IMR-90 (cell line): Measurements from ENCODE around the gene CKAP5. TPM values are rescaled to one million over a fixed set of nuclear protein-coding genes. Genes with fewer than 3 reads are reported as not detected.

Source experiments
- ATAC-seq: fragments of 200-7000 bp; cut with Tn5 transposase; 2 replicates; pipeline ENCODE4 v1.9.1; 2020; ENCODE audit warnings: low read depth, mild to moderate bottlenecking, moderate library complexity
- BruUV-seq: library from RNA; stranded (reverse); fragments of 400-500 nt; replicated peaks from 2 replicates; lab custom pipeline; 2021; lab: Mats Ljungman, UMichigan
- CTCF ChIA-PET: fragments of 300-600 bp; formaldehyde crosslinking; extraction: SDS; loops from one replicate; lab custom pipeline; 2021; ENCODE audit warnings: antibody characterized with exemption; lab: Yijun Ruan, JAX
- POLR2A ChIA-PET: fragments of 300-600 bp; sonication (Branson Sonifier 250); formaldehyde crosslinking; loops from one replicate; lab custom pipeline; 2022; ENCODE audit warnings: antibody characterized with exemption; ENCODE audit not compliant: unreplicated experiment; lab: Charles Lee
- DNase-seq: peaks from one replicate; pipeline ENCODE4 v3.0.0; 2013
- H2AFZ ChIP-seq: replicated peaks from 2 replicates; pipeline ENCODE3; 2013; ENCODE audit warnings: low read length, mild to moderate bottlenecking; ENCODE audit not compliant: poor library complexity
- H2AK5ac ChIP-seq: 2 replicates; pipeline ENCODE4 v1.6.1; 2013; ENCODE audit warnings: low read depth, low read length, inconsistent platforms
- H2AK9ac ChIP-seq: replicated peaks from 2 replicates; pipeline ENCODE3; 2013; ENCODE audit warnings: mild to moderate bottlenecking, low read depth, low read length, moderate library complexity; ENCODE audit not compliant: poor library complexity
- H2BK120ac ChIP-seq: 2 replicates; pipeline ENCODE4 v1.6.1; 2013; ENCODE audit warnings: low read depth, low read length, inconsistent platforms
- H2BK15ac ChIP-seq: 3 replicates; pipeline ENCODE4 v1.6.1; 2013; ENCODE audit warnings: low read depth, low read length, inconsistent platforms
- H2BK20ac ChIP-seq: 2 replicates; pipeline ENCODE4 v1.6.1; 2013; ENCODE audit warnings: low read depth, mild to moderate bottlenecking, inconsistent platforms, low read length, moderate library complexity
- H2BK5ac ChIP-seq: 2 replicates; pipeline ENCODE4 v1.6.1; 2013; ENCODE audit warnings: mild to moderate bottlenecking, low read depth, low read length, inconsistent platforms; ENCODE audit not compliant: poor library complexity, severe bottlenecking
- H3K14ac ChIP-seq: replicated peaks from 2 replicates; pipeline ENCODE4 v1.6.1; 2013; ENCODE audit warnings: low read depth, low read length, inconsistent platforms
- H3K18ac ChIP-seq: 2 replicates; pipeline ENCODE4 v1.6.1; 2013; ENCODE audit warnings: low read depth, low read length, control low read depth
- H3K23ac ChIP-seq: 2 replicates; pipeline ENCODE4 v1.6.1; 2013; ENCODE audit warnings: low read depth, low read length, inconsistent platforms
- H3K27ac ChIP-seq: 2 replicates; pipeline ENCODE4 v1.5.1; 2013; ENCODE audit warnings: mild to moderate bottlenecking, control low read depth, low read length; ENCODE audit not compliant: insufficient read depth
- H3K27me3 ChIP-seq: 2 replicates; pipeline ENCODE4 v1.6.1; 2013; ENCODE audit warnings: low read length; ENCODE audit not compliant: control insufficient read depth, insufficient read depth
- H3K36me3 ChIP-seq: 2 replicates; pipeline ENCODE4 v1.6.1; 2013; ENCODE audit warnings: low read length, mixed read lengths; ENCODE audit not compliant: control insufficient read depth, insufficient read depth
- H3K4ac ChIP-seq: 2 replicates; pipeline ENCODE4 v1.6.1; 2013; ENCODE audit warnings: low read depth, low read length, inconsistent platforms
- H3K4me1 ChIP-seq: 2 replicates; pipeline ENCODE4 v1.6.1; 2013; ENCODE audit warnings: low read length, mixed read lengths; ENCODE audit not compliant: control insufficient read depth, insufficient read depth
- H3K4me2 ChIP-seq: 2 replicates; pipeline ENCODE4 v1.6.1; 2013; ENCODE audit warnings: low read depth, mild to moderate bottlenecking, control low read depth, low read length, moderate library complexity
- H3K4me3 ChIP-seq: 2 replicates; pipeline ENCODE4 v1.5.1; 2013; ENCODE audit warnings: low read depth, mild to moderate bottlenecking, control low read depth, low read length, moderate library complexity; ENCODE audit not compliant: insufficient read depth
- H3K56ac ChIP-seq: 2 replicates; pipeline ENCODE4 v1.6.1; 2013; ENCODE audit warnings: low read length, inconsistent platforms; ENCODE audit not compliant: insufficient read depth; ENCODE audit errors: extremely low read depth
- H3K79me1 ChIP-seq, 2 experiments: 2 replicates each; pipeline ENCODE4 v1.6.1; 2013; ENCODE audit warnings: low read length in 2 of 2, inconsistent platforms in 1 of 2, low read depth in 1 of 2
- H3K9ac ChIP-seq: 2 replicates; pipeline ENCODE4 v1.6.1; 2013; ENCODE audit warnings: low read depth, low read length, control low read depth
- H3K9me1 ChIP-seq: 2 replicates; pipeline ENCODE4 v1.6.1; 2013; ENCODE audit warnings: low read length, inconsistent platforms; ENCODE audit not compliant: insufficient read depth
- H3K9me3 ChIP-seq: 2 replicates; pipeline ENCODE4 v1.6.1; 2013; ENCODE audit warnings: low read length; ENCODE audit not compliant: control insufficient read depth, insufficient read depth
- H4K20me1 ChIP-seq: 2 replicates; pipeline ENCODE4 v1.6.1; 2013; ENCODE audit warnings: low read length, inconsistent platforms; ENCODE audit not compliant: insufficient read depth
- H4K5ac ChIP-seq: 2 replicates; pipeline ENCODE4 v1.6.1; 2013; ENCODE audit warnings: mild to moderate bottlenecking, low read depth, low read length, control low read depth
- H4K8ac ChIP-seq, 2 experiments: 2 replicates each; pipeline ENCODE4 v1.6.1; 2013; ENCODE audit warnings: low read depth in 2 of 2, low read length in 2 of 2, control low read depth in 1 of 2, inconsistent platforms in 1 of 2
- H4K91ac ChIP-seq: 2 replicates; pipeline ENCODE4 v1.6.1; 2013; ENCODE audit warnings: low read depth, low read length, inconsistent platforms; ENCODE audit not compliant: insufficient read depth
- CEBPB ChIP-seq: IDR thresholded peaks from 2 replicates; pipeline ENCODE4 v1.6.1; 2012; ENCODE audit warnings: low read depth, low read length, improper control_type of control experiment
- CHD1 ChIP-seq: IDR thresholded peaks from 2 replicates; pipeline ENCODE4 v1.6.1; 2012; ENCODE audit warnings: low read depth, low read length, improper control_type of control experiment
- CTCF ChIP-seq: conservative IDR thresholded peaks from 2 replicates; pipeline ENCODE4 v1.5.1; 2012; ENCODE audit warnings: mild to moderate bottlenecking, low read depth, low read length, improper control_type of control experiment
- ELK1 ChIP-seq: fragments of 150-350 bp; IDR thresholded peaks from 2 replicates; pipeline ENCODE4 v1.6.1; 2016; ENCODE audit warnings: low read depth, mild to moderate bottlenecking, low read length, moderate library complexity, borderline replicate concordance
- MAFK ChIP-seq: IDR thresholded peaks from 2 replicates; pipeline ENCODE4 v1.6.1; 2012; ENCODE audit warnings: low read depth, low read length, improper control_type of control experiment
- NFE2L2 ChIP-seq: fragments of 150-350 bp; IDR thresholded peaks from 2 replicates; pipeline ENCODE4 v1.6.1; 2016; ENCODE audit warnings: low read depth, mild to moderate bottlenecking, low read length
- POLR2A ChIP-seq: IDR thresholded peaks from 2 replicates; pipeline ENCODE4 v1.6.1; 2012; ENCODE audit warnings: mild to moderate bottlenecking, low read depth, low read length
- RAD21 ChIP-seq: IDR thresholded peaks from 2 replicates; pipeline ENCODE4 v1.6.1; 2012; ENCODE audit warnings: low read length, improper control_type of control experiment
- RCOR1 ChIP-seq: IDR thresholded peaks from 2 replicates; pipeline ENCODE4 v1.6.1; 2012; ENCODE audit warnings: mild to moderate bottlenecking, low read length, improper control_type of control experiment; ENCODE audit not compliant: insufficient replicate concordance
- RFX5 ChIP-seq: IDR thresholded peaks from 2 replicates; pipeline ENCODE4 v1.8.0; 2012; ENCODE audit warnings: low read depth, mild to moderate bottlenecking, low read length, moderate library complexity
- SMC3 ChIP-seq: fragments of 150-350 bp; IDR thresholded peaks from 2 replicates; pipeline ENCODE4 v1.6.1; 2016; ENCODE audit warnings: low read depth, mild to moderate bottlenecking, antibody characterized with exemption, low read length, moderate library complexity
- WGBS, 2 experiments: methylation state at CpG; one replicate each; pipeline versions ENCODE4 v1.1.5 to v1.1.7; 2013; ENCODE audit warnings: missing lambda C conversion rate in 2 of 2; ENCODE audit not compliant: insufficient read length in 1 of 2; ENCODE audit errors: extremely low coverage in 2 of 2; 5-methylcytosine and 5-hydroxymethylcytosine counted together
- dilution Hi-C: fragments of 300-500 bp; cut with HindIII; formaldehyde crosslinking; loops from one replicate; pipeline ENCODE4 v1.14.3; 2018; ENCODE audit warnings: low sequenced_read_pairs; ENCODE audit not compliant: unreplicated experiment
- in situ Hi-C: fragments of 300-500 bp; cut with MboI; formaldehyde crosslinking; loops from 3 replicates; pipeline ENCODE4 v1.14.3; 2019; ENCODE audit warnings: low sequenced_read_pairs, inconsistent platforms, mixed read lengths
- intact Hi-C: fragments of 100-400 bp; cut with micrococcal nuclease; formaldehyde crosslinking; loops from 2 replicates; pipeline ENCODE4 v1.10.0; 2022
- polyA plus RNA-seq, 3 experiments: library from polyadenylated mRNA; depleted of rRNA; stranded (reverse); fragments of >200 nt; gene quantifications; 2 replicates each; pipeline ENCODE4 v1.2.3, GENCODE V29; 2012; ENCODE audit warnings: low replicate concordance in 1 of 3
- total RNA-seq: library from RNA; depleted of rRNA; stranded (reverse); fragments of >200 nt; gene quantifications from 2 replicates; pipeline ENCODE4 v1.2.3, GENCODE V29; 2012

The CKAP5 gene
- total and polyA plus RNA-seq, 2 of the 4 experiments (the other 2 are of a cell fraction) = 59.5 to 79.2 TPM

GRCh38 chr11:46711303-46711702 lies 134.8 kb downstream of the CKAP5 start (continued):
- no peak for TF ChIP-seq CTCF

GRCh38 chr11:46710821-46711269 lies 135.2 kb downstream of the CKAP5 start:
- Histone ChIP-seq H4K8ac (peak overlapping the region in 1 of 2 experiments; percentile 77; a peak in 2 of 4 replicates), H2AK9ac (peak overlapping the region; percentile 89), H3K4me2 (no peak overlapping the region), H2BK5ac (peak overlapping the region; percentile 78), H4K5ac (peak overlapping the region; percentile 69), H3K4ac (peak overlapping the region; percentile 95), H3K14ac (peak overlapping the region; percentile 82), H3K27ac (peak overlapping the region; percentile 83; the same call in 1 of the 2 replicates), H2BK20ac (peak overlapping the region; percentile 95; the same call in 1 of the 2 replicates), H4K20me1 (no peaks in the 10 kb centered on the region; the same call in 1 of the 2 replicates), H3K36me3 (peaks cover 18% of the 10 kb centered on the region), H4K91ac (peak overlapping the region; percentile 69), H2BK120ac (peak overlapping the region; percentile 89), H3K9me3 (no peaks in the 10 kb centered on the region), H3K18ac (peak overlapping the region; percentile 77), H2AFZ (peak overlapping the region; percentile 82), H3K9me1 (peaks cover 18% of the 10 kb centered on the region), H3K4me1 (peaks cover 14% of the 10 kb centered on the region), H2BK15ac (peak overlapping the region; percentile 95; the same call in 1 of the 3 replicates), H3K23ac (peak overlapping the region; percentile 61; the same call in 1 of the 2 replicates), H3K27me3 (no peaks in the 10 kb centered on the region), H3K56ac (no peak overlapping the region), H3K79me1 (peaks cover 6 to 38% of the 10 kb centered on the region in 2 experiments), H3K4me3 (no peak overlapping the region), H2AK5ac (peak overlapping the region; percentile 99; the same call in 1 of the 2 replicates), H3K9ac (no peak overlapping the region)
- intact Hi-C loops (no loop called here), in situ Hi-C loops (no loop called here), dilution Hi-C loops (no loop called here)
- ChIA-PET POLR2A (interaction anchor here (0.7 to 0.9 kb wide), 2 partner anchors 7 to 10 kb away, joined by 4 to 5 read pairs; partner anchors contain the start of genes ARHGAP1 and ZNF408), CTCF (interaction anchor here (0.5 to 0.7 kb wide), 2 partner anchors 203 to 419 kb away, joined by 3 to 4 read pairs; no protein-coding TSS in a partner anchor)
- DNase-seq = peak; percentile 97
- peak; percentile 92 for ATAC-seq
- WGBS, 2 experiments = 30% methylated on average over 2 of the region's 10 CpGs; no CpG with 5 or more reads in 1 of the 2 experiments
- no TSS peak for BruUV-seq
- TF ChIP-seq CHD1 (no peak), NFE2L2 (peak; percentile 1; the same call in 1 of the 2 replicates), RAD21 (no peak; the same call in 1 of the 2 replicates), RCOR1 (peak; percentile 62), SMC3 (no peak), POLR2A (no peak), ELK1 (no peak), RFX5 (no peak), MAFK (no peak; the same call in 1 of the 2 replicates), CTCF (no peak), CEBPB (no peak)
